ENCODE results near the gene ABCC4.
"Not testable (repeated sequence)": the region's sequence is repeated elsewhere in the genome, so short reads cannot be mapped to it uniquely, and the experiment has no call there.

ABCC4 gene

DNA sequence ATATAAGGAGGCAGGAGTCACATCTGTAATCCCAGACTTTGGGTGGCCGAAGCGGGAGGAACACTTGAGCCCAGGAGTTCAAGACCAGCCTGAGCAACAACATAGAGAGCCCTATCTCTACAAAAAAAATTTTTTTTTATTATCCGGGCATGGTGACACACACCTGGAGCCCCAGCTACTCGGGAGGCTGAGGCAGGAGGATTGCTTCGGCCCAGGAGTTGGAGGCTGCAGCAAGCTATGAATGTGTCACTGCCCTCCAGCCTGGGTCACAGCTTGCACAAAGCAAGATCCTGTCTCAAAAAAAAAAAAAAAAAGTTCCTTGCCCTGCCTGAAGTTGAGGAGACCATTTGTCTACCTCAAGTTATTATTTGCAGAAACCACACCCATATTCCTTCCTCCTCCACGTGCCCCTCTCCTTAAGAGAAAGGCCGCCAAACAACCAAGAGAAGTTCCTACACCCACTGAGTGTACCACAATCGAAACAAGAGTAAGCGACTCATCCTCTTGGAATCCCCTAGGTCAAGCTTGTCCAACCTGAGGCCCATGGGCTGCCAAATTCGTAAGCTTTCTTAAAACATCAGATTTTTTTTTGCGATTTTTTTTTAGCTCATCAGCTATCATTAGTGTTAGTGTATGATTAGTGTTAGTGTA, 2.2 kb downstream of the ABCC4 start:
- TF ChIP-seq, protein P1, sequence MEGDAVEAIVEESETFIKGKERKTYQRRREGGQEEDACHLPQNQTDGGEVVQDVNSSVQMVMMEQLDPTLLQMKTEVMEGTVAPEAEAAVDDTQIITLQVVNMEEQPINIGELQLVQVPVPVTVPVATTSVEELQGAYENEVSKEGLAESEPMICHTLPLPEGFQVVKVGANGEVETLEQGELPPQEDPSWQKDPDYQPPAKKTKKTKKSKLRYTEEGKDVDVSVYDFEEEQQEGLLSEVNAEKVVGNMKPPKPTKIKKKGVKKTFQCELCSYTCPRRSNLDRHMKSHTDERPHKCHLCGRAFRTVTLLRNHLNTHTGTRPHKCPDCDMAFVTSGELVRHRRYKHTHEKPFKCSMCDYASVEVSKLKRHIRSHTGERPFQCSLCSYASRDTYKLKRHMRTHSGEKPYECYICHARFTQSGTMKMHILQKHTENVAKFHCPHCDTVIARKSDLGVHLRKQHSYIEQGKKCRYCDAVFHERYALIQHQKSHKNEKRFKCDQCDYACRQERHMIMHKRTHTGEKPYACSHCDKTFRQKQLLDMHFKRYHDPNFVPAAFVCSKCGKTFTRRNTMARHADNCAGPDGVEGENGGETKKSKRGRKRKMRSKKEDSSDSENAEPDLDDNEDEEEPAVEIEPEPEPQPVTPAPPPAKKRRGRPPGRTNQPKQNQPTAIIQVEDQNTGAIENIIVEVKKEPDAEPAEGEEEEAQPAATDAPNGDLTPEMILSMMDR (IDR thresholded peaks at IDR 0.05; ENCODE audit: borderline replicate concordance, insufficient read depth, low read depth, low read length), result no peak
- H3K4me3 ChIP-seq (ENCODE audit: low read depth, low read length), result no peak overlapping the region

DNA sequence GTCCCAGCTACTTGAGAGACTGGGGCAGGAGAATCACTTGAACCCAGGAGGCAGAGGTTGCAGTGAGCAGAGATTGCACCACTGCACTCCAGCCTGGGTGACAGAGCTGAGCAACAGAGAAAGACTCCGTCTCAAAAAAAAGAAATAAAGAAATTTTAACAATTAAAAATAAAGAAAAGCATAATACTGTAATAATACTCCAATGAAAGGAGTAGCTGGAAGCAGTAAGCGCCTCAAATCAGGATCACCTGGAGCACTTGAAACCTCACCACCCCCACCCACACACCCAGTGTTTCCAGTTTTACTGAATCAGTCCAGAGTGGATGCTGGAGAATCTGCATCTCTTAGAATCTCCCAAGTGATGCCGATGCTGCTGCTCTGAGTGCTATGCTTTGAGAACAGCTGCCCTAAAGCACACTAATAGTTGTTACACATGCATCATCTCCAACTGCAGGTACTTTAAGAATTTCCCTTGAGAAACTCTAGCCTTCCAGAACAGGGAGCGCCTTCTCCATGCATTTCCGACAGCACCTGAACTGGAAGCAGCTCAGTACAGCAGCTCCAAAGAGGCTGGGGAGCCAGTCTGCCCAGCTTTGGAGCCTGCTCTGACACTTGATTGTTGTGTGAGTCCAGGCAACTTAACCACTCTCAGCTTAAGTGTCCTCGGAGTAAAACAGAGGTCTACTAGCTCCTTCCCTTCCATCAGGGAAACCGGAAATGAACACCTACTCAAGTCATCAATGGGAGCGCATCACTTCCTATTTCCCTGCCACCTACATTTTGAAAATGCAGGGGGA, 2.9 kb downstream of the ABCC4 start:
- H3K4me3 ChIP-seq (ENCODE audit: low read depth, low read length), result no peak overlapping the region

DNA sequence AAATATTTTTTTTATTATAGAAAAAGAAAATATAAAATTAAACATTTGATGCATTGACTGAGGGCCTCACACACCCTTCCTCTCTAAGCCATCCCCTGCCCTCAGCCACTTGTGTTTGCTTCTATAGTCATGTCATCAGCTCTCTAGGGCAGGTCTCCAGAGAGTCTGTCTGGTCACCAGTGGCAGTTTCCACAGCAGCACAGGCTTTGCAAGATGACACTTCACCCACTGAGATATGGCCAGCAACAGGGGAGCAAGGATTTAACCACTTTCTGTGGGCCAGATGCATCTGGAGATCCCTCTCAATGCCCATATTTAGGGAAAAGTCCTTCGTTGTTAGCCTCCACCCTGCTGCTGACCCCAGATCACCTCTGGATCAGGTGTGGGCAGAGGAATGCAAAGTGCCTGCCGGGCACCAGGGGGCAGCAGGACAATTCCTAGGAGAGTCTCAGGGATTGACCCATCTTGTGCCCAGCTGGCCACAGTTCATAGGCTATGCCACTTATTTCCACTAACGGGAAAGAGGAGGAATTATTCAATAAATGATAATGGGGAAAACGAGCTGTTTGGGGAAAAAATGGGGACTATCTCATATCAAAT, 4.8 kb downstream of the ABCC4 start:
- no peak overlapping the region for H3K4me3 ChIP-seq (ENCODE audit: low read depth, low read length)
- TF ChIP-seq, protein P1 (IDR thresholded peaks at IDR 0.05; ENCODE audit: borderline replicate concordance, insufficient read depth, low read depth, low read length), result peak; percentile 66

More for the DNA sequence above, 2.9 kb downstream of the ABCC4 start:
- TF ChIP-seq, protein P1 (IDR thresholded peaks at IDR 0.05; ENCODE audit: borderline replicate concordance, insufficient read depth, low read depth, low read length), result no peak

DNA sequence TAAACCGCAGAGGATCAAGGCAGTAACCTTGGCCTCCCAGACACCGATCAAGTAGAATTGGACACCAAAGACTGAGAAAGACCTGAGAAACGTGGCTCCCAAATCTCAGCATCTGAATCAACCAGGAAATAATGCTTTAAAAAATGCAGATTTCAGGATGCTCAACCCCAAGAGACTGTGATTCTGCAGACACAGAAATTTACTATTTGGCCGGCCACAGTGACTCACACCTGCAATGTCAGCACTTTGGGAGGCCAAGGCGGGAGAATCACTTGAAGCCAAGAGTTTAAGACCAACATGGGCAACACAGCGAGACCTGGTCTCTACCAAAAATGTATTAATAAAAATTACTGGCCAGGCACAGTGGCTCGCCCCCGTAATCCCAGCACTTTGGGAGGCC, 6.2 kb downstream of the ABCC4 start:
- TF ChIP-seq, protein P1 (IDR thresholded peaks at IDR 0.05; ENCODE audit: borderline replicate concordance, insufficient read depth, low read depth, low read length), result no peak
- H3K4me3 ChIP-seq (ENCODE audit: low read depth, low read length), result no peak overlapping the region

DNA sequence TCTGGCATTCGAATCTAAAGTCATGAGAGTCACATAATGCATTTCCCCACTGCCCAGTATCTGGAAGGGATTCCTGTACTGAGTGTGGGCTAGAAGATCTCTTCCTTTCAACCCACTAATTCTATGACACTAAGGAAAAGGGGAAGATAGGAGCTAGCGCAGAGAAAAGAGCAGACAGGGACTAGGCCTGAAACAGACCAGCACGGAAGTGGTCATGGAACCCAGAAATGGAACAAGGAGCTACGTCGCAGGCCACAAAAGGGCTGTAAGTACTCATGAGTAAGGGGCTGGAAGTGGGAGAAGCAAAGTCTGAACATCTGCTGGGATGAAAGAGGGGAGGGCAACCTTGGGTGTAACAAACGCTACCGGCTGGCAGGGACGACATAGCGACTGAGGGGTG, 8.6 kb downstream of the ABCC4 start:
- TF ChIP-seq, protein P1 (IDR thresholded peaks at IDR 0.05; ENCODE audit: borderline replicate concordance, insufficient read depth, low read depth, low read length), result no peak
- H3K4me3 ChIP-seq (ENCODE audit: low read depth, low read length), result no peak overlapping the region

DNA sequence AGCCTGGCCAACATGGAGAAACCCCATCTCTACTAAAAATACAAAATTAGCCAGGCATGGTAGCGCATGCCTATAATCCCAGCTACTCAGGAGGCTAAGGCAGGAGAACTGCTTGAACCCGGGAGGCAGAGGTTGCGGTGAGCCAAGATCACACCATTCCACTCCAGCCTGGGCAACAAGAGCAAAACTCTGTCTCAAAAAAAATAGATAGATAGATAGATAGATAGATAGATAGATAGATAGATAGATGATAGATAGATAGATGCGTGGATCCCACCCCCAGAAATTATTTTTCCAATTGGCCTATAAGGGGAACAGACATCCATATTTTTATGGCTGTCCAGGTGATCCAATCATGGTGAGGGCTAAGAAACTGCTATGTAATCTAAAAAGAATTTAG, 11.3 kb downstream of the ABCC4 start:
- not testable (repeated sequence) for H3K4me3 ChIP-seq (ENCODE audit: low read depth, low read length)

DNA sequence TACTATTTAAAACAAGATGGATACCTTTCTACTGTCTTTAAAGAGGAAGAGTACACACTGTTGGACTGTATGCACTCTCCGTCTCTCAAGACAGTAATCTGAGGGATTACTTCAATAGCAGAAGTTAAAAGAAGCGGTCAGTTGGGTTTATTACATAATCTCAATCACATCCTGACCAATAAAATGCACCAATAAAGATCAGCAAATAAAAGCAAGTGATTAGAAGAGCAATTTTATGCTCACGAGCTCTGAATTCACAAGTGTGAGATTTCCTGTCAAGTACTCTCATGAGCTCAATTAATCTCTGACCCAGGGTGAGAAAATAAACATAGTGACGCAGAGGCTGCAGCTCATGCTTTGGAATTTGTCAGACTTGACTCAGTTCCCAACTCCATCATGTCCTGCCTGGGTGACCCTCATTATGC, 12.2 kb downstream of the ABCC4 start:
- TF ChIP-seq, protein P1 (IDR thresholded peaks at IDR 0.05; ENCODE audit: borderline replicate concordance, insufficient read depth, low read depth, low read length), result no peak
- no peak overlapping the region for H3K4me3 ChIP-seq (ENCODE audit: low read depth, low read length)

Data from GM12875 (cell line).